Measurements from ENCODE around the gene KRTAP10-7. TPM values are rescaled to one million over a fixed set of nuclear protein-coding genes. Genes with fewer than 3 reads are reported as not detected.

The KRTAP10-7 gene
- total and polyA plus RNA-seq, 2 of the 13 experiments (the other 11 are each of a cell fraction or from before 2014, with no cell fraction given) = not detected

DNA sequence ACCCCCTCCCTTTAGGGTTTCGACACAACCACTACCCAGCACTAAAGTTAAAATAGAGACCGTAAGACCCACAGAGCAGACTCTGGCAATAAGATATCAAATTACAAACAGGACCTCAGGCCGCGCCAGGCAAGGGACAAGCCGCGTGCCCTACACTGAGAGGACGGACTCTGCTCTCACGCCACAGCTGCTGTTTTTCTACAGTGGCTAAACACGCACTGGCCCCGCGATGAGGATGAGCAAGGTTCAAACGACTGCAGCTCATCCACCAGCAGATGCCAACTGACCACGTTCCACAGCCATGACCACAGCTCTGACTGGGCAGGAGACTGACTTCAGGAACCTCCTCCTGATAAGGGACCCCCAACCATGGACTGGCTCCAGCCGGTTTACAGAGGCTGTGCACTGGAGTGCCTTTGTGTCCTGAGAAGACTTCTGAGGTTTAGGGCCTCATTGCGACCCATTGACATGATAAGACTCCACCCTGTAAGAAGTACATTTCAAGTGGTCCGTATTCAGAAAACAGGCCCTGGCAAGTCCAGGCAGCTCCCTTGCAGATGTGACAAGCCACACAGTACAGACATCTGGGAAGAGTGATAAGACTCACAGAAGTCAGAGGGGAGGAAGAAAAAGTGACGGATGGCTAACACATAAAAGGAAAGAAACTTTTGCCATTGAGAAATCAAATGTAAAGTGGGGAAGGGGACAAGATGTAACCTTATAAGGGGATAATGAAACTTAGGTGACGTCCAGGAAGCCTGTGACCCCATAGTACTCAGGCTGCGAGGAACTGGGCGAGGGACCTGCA is 6.6 kb upstream of the KRTAP10-7 start (continued):
- TF ChIP-seq, protein P1, sequence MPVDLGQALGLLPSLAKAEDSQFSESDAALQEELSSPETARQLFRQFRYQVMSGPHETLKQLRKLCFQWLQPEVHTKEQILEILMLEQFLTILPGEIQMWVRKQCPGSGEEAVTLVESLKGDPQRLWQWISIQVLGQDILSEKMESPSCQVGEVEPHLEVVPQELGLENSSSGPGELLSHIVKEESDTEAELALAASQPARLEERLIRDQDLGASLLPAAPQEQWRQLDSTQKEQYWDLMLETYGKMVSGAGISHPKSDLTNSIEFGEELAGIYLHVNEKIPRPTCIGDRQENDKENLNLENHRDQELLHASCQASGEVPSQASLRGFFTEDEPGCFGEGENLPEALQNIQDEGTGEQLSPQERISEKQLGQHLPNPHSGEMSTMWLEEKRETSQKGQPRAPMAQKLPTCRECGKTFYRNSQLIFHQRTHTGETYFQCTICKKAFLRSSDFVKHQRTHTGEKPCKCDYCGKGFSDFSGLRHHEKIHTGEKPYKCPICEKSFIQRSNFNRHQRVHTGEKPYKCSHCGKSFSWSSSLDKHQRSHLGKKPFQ (CRISPR knock-in tag; IDR thresholded peaks at IDR 0.05; ENCODE audit: insufficient replicate concordance) = peak; percentile 62
- peak; percentile 79; the same call in 1 of the 2 replicates for TF ChIP-seq RXRA (CRISPR knock-in tag; IDR thresholded peaks at IDR 0.05)
- peak; percentile 76; the same call in 1 of the 2 replicates for TF ChIP-seq YEATS4 (CRISPR knock-in tag; IDR thresholded peaks at IDR 0.05; ENCODE audit: borderline replicate concordance)
- TF ChIP-seq ISL2 (CRISPR knock-in tag; IDR thresholded peaks at IDR 0.05) = peak; percentile 51
- TF ChIP-seq PCBP1 (IDR thresholded peaks at IDR 0.05; ENCODE audit: borderline replicate concordance, low read depth, low read length) = no peak
- no peak for TF ChIP-seq ZNF569 (CRISPR knock-in tag; IDR thresholded peaks at IDR 0.05; ENCODE audit: borderline replicate concordance)
- peak; percentile 90 for TF ChIP-seq ERF (CRISPR knock-in tag; IDR thresholded peaks at IDR 0.05)
- TF ChIP-seq ZNF75D (CRISPR knock-in tag; IDR thresholded peaks at IDR 0.05; ENCODE audit: borderline replicate concordance) = no peak
- TF ChIP-seq, protein P2, sequence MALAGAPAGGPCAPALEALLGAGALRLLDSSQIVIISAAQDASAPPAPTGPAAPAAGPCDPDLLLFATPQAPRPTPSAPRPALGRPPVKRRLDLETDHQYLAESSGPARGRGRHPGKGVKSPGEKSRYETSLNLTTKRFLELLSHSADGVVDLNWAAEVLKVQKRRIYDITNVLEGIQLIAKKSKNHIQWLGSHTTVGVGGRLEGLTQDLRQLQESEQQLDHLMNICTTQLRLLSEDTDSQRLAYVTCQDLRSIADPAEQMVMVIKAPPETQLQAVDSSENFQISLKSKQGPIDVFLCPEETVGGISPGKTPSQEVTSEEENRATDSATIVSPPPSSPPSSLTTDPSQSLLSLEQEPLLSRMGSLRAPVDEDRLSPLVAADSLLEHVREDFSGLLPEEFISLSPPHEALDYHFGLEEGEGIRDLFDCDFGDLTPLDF (CRISPR knock-in tag; IDR thresholded peaks at IDR 0.05) = peak; percentile 60; the same call in 1 of the 2 replicates
- peak; percentile 85 for TF ChIP-seq ZMYM2 (CRISPR knock-in tag; IDR thresholded peaks at IDR 0.05)
- TF ChIP-seq, protein P3, sequence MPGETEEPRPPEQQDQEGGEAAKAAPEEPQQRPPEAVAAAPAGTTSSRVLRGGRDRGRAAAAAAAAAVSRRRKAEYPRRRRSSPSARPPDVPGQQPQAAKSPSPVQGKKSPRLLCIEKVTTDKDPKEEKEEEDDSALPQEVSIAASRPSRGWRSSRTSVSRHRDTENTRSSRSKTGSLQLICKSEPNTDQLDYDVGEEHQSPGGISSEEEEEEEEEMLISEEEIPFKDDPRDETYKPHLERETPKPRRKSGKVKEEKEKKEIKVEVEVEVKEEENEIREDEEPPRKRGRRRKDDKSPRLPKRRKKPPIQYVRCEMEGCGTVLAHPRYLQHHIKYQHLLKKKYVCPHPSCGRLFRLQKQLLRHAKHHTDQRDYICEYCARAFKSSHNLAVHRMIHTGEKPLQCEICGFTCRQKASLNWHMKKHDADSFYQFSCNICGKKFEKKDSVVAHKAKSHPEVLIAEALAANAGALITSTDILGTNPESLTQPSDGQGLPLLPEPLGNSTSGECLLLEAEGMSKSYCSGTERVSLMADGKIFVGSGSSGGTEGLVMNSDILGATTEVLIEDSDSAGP (CRISPR knock-in tag; IDR thresholded peaks at IDR 0.05; ENCODE audit: borderline replicate concordance) = peak; percentile 37; the same call in 1 of the 2 replicates
- no peak for TF ChIP-seq ZNF557 (CRISPR knock-in tag; IDR thresholded peaks at IDR 0.05)
- TF ChIP-seq, protein P4, sequence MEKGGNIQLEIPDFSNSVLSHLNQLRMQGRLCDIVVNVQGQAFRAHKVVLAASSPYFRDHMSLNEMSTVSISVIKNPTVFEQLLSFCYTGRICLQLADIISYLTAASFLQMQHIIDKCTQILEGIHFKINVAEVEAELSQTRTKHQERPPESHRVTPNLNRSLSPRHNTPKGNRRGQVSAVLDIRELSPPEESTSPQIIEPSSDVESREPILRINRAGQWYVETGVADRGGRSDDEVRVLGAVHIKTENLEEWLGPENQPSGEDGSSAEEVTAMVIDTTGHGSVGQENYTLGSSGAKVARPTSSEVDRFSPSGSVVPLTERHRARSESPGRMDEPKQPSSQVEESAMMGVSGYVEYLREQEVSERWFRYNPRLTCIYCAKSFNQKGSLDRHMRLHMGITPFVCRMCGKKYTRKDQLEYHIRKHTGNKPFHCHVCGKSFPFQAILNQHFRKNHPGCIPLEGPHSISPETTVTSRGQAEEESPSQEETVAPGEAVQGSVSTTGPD (CRISPR knock-in tag; IDR thresholded peaks at IDR 0.05) = no peak
- TF ChIP-seq, protein P5, sequence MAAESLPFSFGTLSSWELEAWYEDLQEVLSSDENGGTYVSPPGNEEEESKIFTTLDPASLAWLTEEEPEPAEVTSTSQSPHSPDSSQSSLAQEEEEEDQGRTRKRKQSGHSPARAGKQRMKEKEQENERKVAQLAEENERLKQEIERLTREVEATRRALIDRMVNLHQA (CRISPR knock-in tag; IDR thresholded peaks at IDR 0.05) = no peak
- TF ChIP-seq, protein P6, sequence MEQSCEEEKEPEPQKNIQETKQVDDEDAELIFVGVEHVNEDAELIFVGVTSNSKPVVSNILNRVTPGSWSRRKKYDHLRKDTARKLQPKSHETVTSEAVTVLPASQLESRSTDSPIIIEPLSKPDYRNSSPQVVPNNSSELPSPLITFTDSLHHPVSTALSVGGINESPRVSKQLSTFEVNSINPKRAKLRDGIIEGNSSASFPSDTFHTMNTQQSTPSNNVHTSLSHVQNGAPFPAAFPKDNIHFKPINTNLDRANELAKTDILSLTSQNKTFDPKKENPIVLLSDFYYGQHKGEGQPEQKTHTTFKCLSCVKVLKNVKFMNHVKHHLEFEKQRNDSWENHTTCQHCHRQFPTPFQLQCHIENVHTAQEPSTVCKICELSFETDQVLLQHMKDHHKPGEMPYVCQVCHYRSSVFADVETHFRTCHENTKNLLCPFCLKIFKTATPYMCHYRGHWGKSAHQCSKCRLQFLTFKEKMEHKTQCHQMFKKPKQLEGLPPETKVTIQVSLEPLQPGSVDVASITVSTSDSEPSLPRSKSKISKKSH (CRISPR knock-in tag; IDR thresholded peaks at IDR 0.05; ENCODE audit: borderline replicate concordance) = peak; percentile 90; the same call in 1 of the 2 replicates
- peak; percentile 83; the same call in 1 of the 2 replicates for TF ChIP-seq MTA1 (CRISPR knock-in tag; IDR thresholded peaks at IDR 0.05; ENCODE audit: borderline replicate concordance)
- no peak for TF ChIP-seq RAD51 (IDR thresholded peaks at IDR 0.05; ENCODE audit: borderline replicate concordance)
- no peak for TF ChIP-seq TBL1XR1 (IDR thresholded peaks at IDR 0.05; ENCODE audit: borderline replicate concordance, low read length, partially characterized antibody)
- peak; percentile 80; the same call in 1 of the 2 replicates for TF ChIP-seq ZNF816 (CRISPR knock-in tag; IDR thresholded peaks at IDR 0.05; ENCODE audit: borderline replicate concordance)
- no peak for TF ChIP-seq ATAD3A (CRISPR knock-in tag; IDR thresholded peaks at IDR 0.05)
- no peak for TF ChIP-seq ARID2 (CRISPR knock-in tag; IDR thresholded peaks at IDR 0.05; ENCODE audit: borderline replicate concordance)

All from HepG2 (cell line).